Stimulated activated CD4-positive, alpha-beta T cell treated with anti-CD3 and anti-CD28 coated beads, Interleukin-4, amount 100 ng/mL, for 4 hours (primary cell): ENCODE data around the gene IBSP.

Experiments used
- DNase-seq, 2 experiments: peaks; one replicate each; pipeline ENCODE4 v3.0.0-alpha.2; 2020

IBSP gene

GRCh38 chr4:87838890-87839591 is 39.7 kb downstream of the IBSP start:
- DNase-seq: no peak

GRCh38 chr4:87839592-87839946 is 40.2 kb downstream of the IBSP start:
- DNase-seq: no peak

GRCh38 chr4:87840149-87840548 is 40.8 kb downstream of the IBSP start:
- DNase-seq: no peak

GRCh38 chr4:87843936-87844335 is 44.6 kb downstream of the IBSP start:
- no peak for DNase-seq

- DNase-seq: no peak
Measured at GRCh38 chr4:87844452-87844851, 45.1 kb downstream of the IBSP start.

- no peak for DNase-seq
Measured at GRCh38 chr4:87846226-87846625, 46.9 kb downstream of the IBSP start.

GRCh38 chr4:87848622-87849351 is 49.4 kb downstream of the IBSP start:
- DNase-seq: peak in 1 of 2 experiments; percentile 7

- no peak for DNase-seq
Measured at GRCh38 chr4:87849612-87850011, 50.3 kb downstream of the IBSP start.

GRCh38 chr4:87851332-87851731 is 52.0 kb downstream of the IBSP start:
- no peak for DNase-seq

GRCh38 chr4:87851953-87852352 is 52.6 kb downstream of the IBSP start:
- no peak for DNase-seq

- DNase-seq: no peak
Measured at GRCh38 chr4:87853108-87853507, 53.8 kb downstream of the IBSP start.

GRCh38 chr4:87853891-87854290 is 54.5 kb downstream of the IBSP start:
- no peak for DNase-seq

- DNase-seq: no peak
Measured at GRCh38 chr4:87855559-87855958, 56.2 kb downstream of the IBSP start.

GRCh38 chr4:87856816-87857215 is 57.5 kb downstream of the IBSP start:
- no peak for DNase-seq

GRCh38 chr4:87857789-87858188 is 58.4 kb downstream of the IBSP start:
- no peak for DNase-seq
